H9 (cell line): ENCODE measurements around the gene HEYL. TPM values are rescaled to one million over a fixed set of nuclear protein-coding genes. Genes with fewer than 3 reads are reported as not detected.

Experiments
- DNase-seq: peaks from one replicate; pipeline ENCODE4 v3.0.0-alpha.2; 2017
- H2AFZ ChIP-seq: one replicate; pipeline ENCODE4 v1.6.1; 2013; ENCODE audit warnings: mild to moderate bottlenecking, low read length, control low read depth, moderate library complexity
- H2AK5ac ChIP-seq: 2 replicates; pipeline ENCODE4 v1.6.1; 2013; ENCODE audit warnings: low read length, control low read depth, mixed read lengths; ENCODE audit not compliant: insufficient read length
- H2BK120ac ChIP-seq: one replicate; pipeline ENCODE4 v1.6.1; 2013; ENCODE audit warnings: low read depth, mild to moderate bottlenecking, low read length, control low read depth, inconsistent platforms; ENCODE audit not compliant: poor library complexity, severe bottlenecking
- H2BK12ac ChIP-seq: 2 replicates; pipeline ENCODE4 v1.6.1; 2013; ENCODE audit warnings: low read length, control low read depth, mixed read lengths, low read depth; ENCODE audit not compliant: insufficient read length
- H2BK15ac ChIP-seq: 2 replicates; pipeline ENCODE4 v1.6.1; 2013; ENCODE audit warnings: low read depth, low read length, control low read depth
- H2BK20ac ChIP-seq: one replicate; pipeline ENCODE4 v1.6.1; 2013; ENCODE audit warnings: low read depth, mild to moderate bottlenecking, low read length, control low read depth, inconsistent platforms; ENCODE audit not compliant: poor library complexity, severe bottlenecking
- H2BK5ac ChIP-seq: 2 replicates; pipeline ENCODE4 v1.6.1; 2013; ENCODE audit warnings: low read length, control low read depth, mixed read lengths; ENCODE audit not compliant: insufficient read length
- H3K14ac ChIP-seq: 2 replicates; pipeline ENCODE4 v1.6.1; 2013; ENCODE audit warnings: low read length, control low read depth; ENCODE audit not compliant: insufficient read depth
- H3K18ac ChIP-seq: 2 replicates; pipeline ENCODE4 v1.6.1; 2013; ENCODE audit warnings: low read depth, mild to moderate bottlenecking, mixed read lengths, low read length, control low read depth; ENCODE audit not compliant: insufficient read length
- H3K23ac ChIP-seq: 2 replicates; pipeline ENCODE4 v1.6.1; 2013; ENCODE audit warnings: low read length, control low read depth, mixed read lengths, low read depth; ENCODE audit not compliant: insufficient read length
- H3K23me2 ChIP-seq: 2 replicates; pipeline ENCODE4 v1.6.1; 2013; ENCODE audit warnings: low read depth, mild to moderate bottlenecking, mixed read lengths, low read length, control low read depth; ENCODE audit not compliant: insufficient read length, poor library complexity, severe bottlenecking
- H3K27ac ChIP-seq: 2 replicates; pipeline ENCODE4 v1.5.1; 2013; ENCODE audit warnings: low read length, control low read depth, mixed read lengths, low read depth; ENCODE audit not compliant: insufficient read length
- H3K27me3 ChIP-seq: 2 replicates; pipeline ENCODE4 v1.6.1; 2013; ENCODE audit warnings: low read length, control low read depth, inconsistent platforms; ENCODE audit not compliant: insufficient read depth
- H3K4ac ChIP-seq: 2 replicates; pipeline ENCODE4 v1.6.1; 2013; ENCODE audit warnings: low read depth, mild to moderate bottlenecking, control low read depth, inconsistent platforms, low read length, moderate library complexity
- H3K4me1 ChIP-seq: 2 replicates; pipeline ENCODE4 v1.6.1; 2013; ENCODE audit warnings: low read length, control low read depth, inconsistent platforms; ENCODE audit not compliant: insufficient read depth
- H3K4me2 ChIP-seq: 2 replicates; pipeline ENCODE4 v1.6.1; 2013; ENCODE audit warnings: low read length, control low read depth, mixed read lengths; ENCODE audit not compliant: insufficient read length, insufficient read depth
- H3K56ac ChIP-seq: 2 replicates; pipeline ENCODE4 v1.6.1; 2013; ENCODE audit warnings: low read depth, mild to moderate bottlenecking, mixed read lengths, low read length, control low read depth; ENCODE audit not compliant: insufficient read length
- H3K79me1 ChIP-seq: 2 replicates; pipeline ENCODE4 v1.6.1; 2013; ENCODE audit warnings: low read depth, mild to moderate bottlenecking, moderate library complexity, low read length, control low read depth, inconsistent platforms; ENCODE audit not compliant: insufficient read depth, poor library complexity, severe bottlenecking
- H3K79me2 ChIP-seq: 2 replicates; pipeline ENCODE4 v1.6.1; 2013; ENCODE audit warnings: low read length, control low read depth, inconsistent platforms; ENCODE audit not compliant: insufficient read depth
- H3K9ac ChIP-seq: 2 replicates; pipeline ENCODE4 v1.6.1; 2013; ENCODE audit warnings: low read length, control low read depth, mixed read lengths; ENCODE audit not compliant: insufficient read length; ENCODE audit errors: extremely low read depth
- H3K9me3 ChIP-seq: one replicate; pipeline ENCODE4 v1.6.1; 2013; ENCODE audit warnings: low read depth, low read length, inconsistent platforms; ENCODE audit not compliant: control insufficient read depth
- H3T11ph ChIP-seq: one replicate; pipeline ENCODE4 v1.6.1; 2013; ENCODE audit warnings: mild to moderate bottlenecking, low read length, control low read depth, inconsistent platforms
- H4K20me1 ChIP-seq: one replicate; pipeline ENCODE4 v1.6.1; 2013; ENCODE audit not compliant: control insufficient read depth, insufficient read length, insufficient read depth
- H4K5ac ChIP-seq: 2 replicates; pipeline ENCODE4 v1.6.1; 2013; ENCODE audit warnings: low read depth, mild to moderate bottlenecking, mixed read lengths, low read length, control low read depth; ENCODE audit not compliant: insufficient read length
- H4K8ac ChIP-seq: replicated peaks from 2 replicates; pipeline ENCODE4 v1.6.1; 2013; ENCODE audit warnings: low read length, control low read depth, mixed read lengths, low read depth; ENCODE audit not compliant: insufficient read length
- H4K91ac ChIP-seq: 2 replicates; pipeline ENCODE4 v1.6.1; 2013; ENCODE audit warnings: low read depth, mild to moderate bottlenecking, moderate library complexity, mixed read lengths, low read length, control low read depth; ENCODE audit not compliant: insufficient read length
- H3K27ac Mint-ChIP-seq, 3 experiments: 2 replicates in 2 of 3; 3 replicates in 1 of 3; pipeline ENCODE4 v1.8.0; 2020 to 2021; ENCODE audit warnings: mixed read lengths in 3 of 3, mild to moderate bottlenecking in 1 of 3, moderate library complexity in 1 of 3
- H3K27me3 Mint-ChIP-seq: 2 replicates; pipeline ENCODE4 v1.8.0; 2021; ENCODE audit warnings: low read depth, mild to moderate bottlenecking, moderate library complexity, mixed read lengths
- H3K36me3 Mint-ChIP-seq, 3 experiments: 2 replicates in 2 of 3; 3 replicates in 1 of 3; pipeline ENCODE4 v1.8.0; 2020 to 2021; ENCODE audit warnings: low read depth in 3 of 3, mixed read lengths in 3 of 3; ENCODE audit not compliant: insufficient read depth in 1 of 3
- H3K4me1 Mint-ChIP-seq, 2 experiments: 2 replicates each; pipeline ENCODE4 v1.8.0; 2020; ENCODE audit warnings: mixed read lengths in 2 of 2
- H3K4me3 Mint-ChIP-seq, 2 experiments: 2 replicates in 1 of 2; 3 replicates in 1 of 2; pipeline ENCODE4 v1.8.0; 2020 to 2021; ENCODE audit warnings: mild to moderate bottlenecking in 2 of 2, mixed read lengths in 2 of 2, moderate library complexity in 1 of 2
- H3K9me3 Mint-ChIP-seq, 2 experiments: 2 replicates in 1 of 2; 3 replicates in 1 of 2; pipeline ENCODE4 v1.8.0; 2020; ENCODE audit warnings: mild to moderate bottlenecking in 2 of 2, mixed read lengths in 2 of 2, moderate library complexity in 1 of 2
- CTCF ChIP-seq: fragments of 200-600 bp; sonication (generic); conservative IDR thresholded peaks from 3 replicates; pipeline ENCODE4 v1.8.0; 2021; ENCODE audit warnings: antibody characterized with exemption, mild to moderate bottlenecking
- WGBS: extraction: QIAGEN DNeasy Blood & Tissue Kit; methylation state at CpG from one replicate; pipeline ENCODE4 v1.1.7; 2013; ENCODE audit warnings: missing lambda C conversion rate, low lambda C conversion rate, mixed read lengths; ENCODE audit not compliant: insufficient read length; ENCODE audit errors: extremely low coverage; 5-methylcytosine and 5-hydroxymethylcytosine counted together
- total RNA-seq: library from RNA; stranded (reverse); gene quantifications from 2 replicates; pipeline ENCODE4 v1.2.1, GENCODE V29; 2021

Gene HEYL
- total RNA-seq, 1 experiment from 2014 or later: 1.9 TPM

GRCh38 chr1:39652105-39652504 lies 12.7 kb upstream of the HEYL start:
- no peak overlapping the region for H4K5ac ChIP-seq
- no peaks in the 10 kb centered on the region for H3K9me3 ChIP-seq
- H2BK15ac ChIP-seq: no peak overlapping the region
- WGBS: no CpG with 5 or more reads among the region's 6 CpGs
- H4K91ac ChIP-seq: no peak overlapping the region
- no peak overlapping the region for H2AK5ac ChIP-seq
- no peak overlapping the region for H3K4ac ChIP-seq
- no peak overlapping the region for H3K14ac ChIP-seq
- Mint-ChIP-seq H3K27ac (no peak overlapping the region), H3K27me3 (peaks cover 87% of the 10 kb centered on the region), H3K4me3 (no peak overlapping the region), H3K36me3 (no peaks in the 10 kb centered on the region), H3K9me3 (no peaks in the 10 kb centered on the region), H3K4me1 (peaks cover 4 to 5% of the 10 kb centered on the region in 2 experiments)
- H3K79me2 ChIP-seq: no peaks in the 10 kb centered on the region
- H2AFZ ChIP-seq: no peak overlapping the region
- H3K56ac ChIP-seq: no peak overlapping the region
- H3K23ac ChIP-seq: no peak overlapping the region
- no peaks in the 10 kb centered on the region for H3K79me1 ChIP-seq
- H3K4me2 ChIP-seq: no peak overlapping the region
- no peak overlapping the region for H2BK12ac ChIP-seq
- no peak overlapping the region for H2BK5ac ChIP-seq
- no peaks in the 10 kb centered on the region for H3K4me1 ChIP-seq
- no peak overlapping the region for H4K8ac ChIP-seq
- no peak for TF ChIP-seq CTCF
- DNase-seq: no peak
- H3K27ac ChIP-seq: no peak overlapping the region
- no peaks in the 10 kb centered on the region for H4K20me1 ChIP-seq
- no peak overlapping the region for H3K18ac ChIP-seq
- no peaks in the 10 kb centered on the region; the same call in 1 of the 2 replicates for H3K27me3 ChIP-seq
- H3T11ph ChIP-seq: no peak overlapping the region
- H2BK120ac ChIP-seq: no peak overlapping the region
- no peaks in the 10 kb centered on the region for H3K23me2 ChIP-seq
- no peak overlapping the region for H2BK20ac ChIP-seq
- H3K9ac ChIP-seq: no peak overlapping the region
